Neural progenitor cell (in vitro differentiated cells): ENCODE measurements around the gene COLEC12.

Source experiments
- CTCF ChIP-seq: fragments of 200-600 bp; sonication (generic); IDR thresholded peaks from 2 replicates; pipeline ENCODE4 v1.5.1; 2017; ENCODE audit warnings: antibody characterized with exemption, mild to moderate bottlenecking
- EZH2 ChIP-seq: fragments of 200-600 bp; sonication (generic); IDR thresholded peaks from 2 replicates; pipeline ENCODE4 v1.6.1; 2017; ENCODE audit warnings: antibody characterized with exemption, mild to moderate bottlenecking, moderate library complexity
- EZH2phosphoT487 ChIP-seq: fragments of 200-600 bp; sonication (generic); IDR thresholded peaks from 2 replicates; pipeline ENCODE4 v1.6.1; 2017; ENCODE audit warnings: antibody characterized with exemption

GRCh38 chr18:433298-433697 lies 67.2 kb downstream of the COLEC12 start:
- TF ChIP-seq CTCF: no peak
- TF ChIP-seq EZH2phosphoT487: no peak
- TF ChIP-seq EZH2: no peak
